B cell (primary cell): ENCODE measurements around the gene SEC24D.

ENCODE experiments used
- CTCF ChIP-seq: fragments of 200-600 bp; IDR thresholded peaks from one replicate; pipeline ENCODE4 v1.8.0; 2022; ENCODE audit warnings: antibody characterized with exemption, mild to moderate bottlenecking
- EZH2 ChIP-seq: IDR thresholded peaks from 2 replicates; pipeline ENCODE4 v1.6.1; 2012; ENCODE audit warnings: borderline replicate concordance, low read depth, mild to moderate bottlenecking, moderate library complexity, low read length; ENCODE audit not compliant: insufficient read depth, poor library complexity, severe bottlenecking

- TF ChIP-seq CTCF (no peak), EZH2 (no peak)
These were observed 89.5 kb downstream of the SEC24D start for GRCh38 chr4:118746251-118746919.
